ENCODE measurements around the gene RNF225.
"Not testable (repeated sequence)": the region's sequence is repeated elsewhere in the genome, so short reads cannot be mapped to it uniquely, and the experiment has no call there.

RNF225 gene

DNA sequence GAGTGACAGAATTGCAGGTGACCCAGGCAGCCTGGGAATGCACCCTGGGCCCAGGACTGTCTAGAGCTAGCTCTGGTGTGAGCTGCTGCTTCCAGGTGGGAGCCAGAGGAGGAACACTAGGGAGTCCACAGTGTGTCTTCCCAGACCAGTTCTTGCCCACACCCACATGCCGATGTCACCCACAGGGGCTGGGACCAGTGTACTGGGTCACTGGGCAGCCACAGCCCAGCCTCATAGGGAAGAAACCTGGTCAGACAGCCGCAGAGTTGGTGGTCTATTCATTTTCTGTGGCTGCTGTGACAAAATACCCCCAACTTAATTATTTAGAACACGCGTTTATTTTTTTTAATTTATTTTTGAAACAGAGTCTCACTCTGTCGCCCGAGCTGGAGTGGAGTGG is 3.1 kb downstream of the RNF225 start:
- TF ChIP-seq Cebpa-rat (IDR thresholded peaks at IDR 0.05) = no peak
- H3K4me1 ChIP-seq = peaks cover 19% of the 10 kb centered on the region
- no peak overlapping the region for H3K27ac ChIP-seq
- peaks cover 8% of the 10 kb centered on the region for H3K27me3 ChIP-seq
- H3K4me3 ChIP-seq = no peak overlapping the region
- H3K4me2 ChIP-seq = no peak overlapping the region
- peaks cover 33% of the 10 kb centered on the region for H3K36me3 ChIP-seq
- no peak overlapping the region for H3K9ac ChIP-seq
- no peaks in the 10 kb centered on the region for H3K9me3 ChIP-seq
- H4K20me1 ChIP-seq = peaks cover 26% of the 10 kb centered on the region

- H4K20me1 ChIP-seq = peaks cover 13% of the 10 kb centered on the region
- no peaks in the 10 kb centered on the region for H3K9me3 ChIP-seq
- peaks cover 19% of the 10 kb centered on the region for H3K36me3 ChIP-seq
- TF ChIP-seq Cebpa-rat (IDR thresholded peaks at IDR 0.05) = no peak
- no peak overlapping the region for H3K9ac ChIP-seq
- H3K4me1 ChIP-seq = peaks cover 19% of the 10 kb centered on the region
- no peak overlapping the region for H3K4me2 ChIP-seq
- H3K27ac ChIP-seq = no peak overlapping the region
- H3K27me3 ChIP-seq = peaks cover 8% of the 10 kb centered on the region
- no peak overlapping the region for H3K4me3 ChIP-seq
Measured at GRCh38 chr19:58399903-58400302, 4.4 kb downstream of the RNF225 start.

GRCh38 chr19:58400316-58400915 is 5.0 kb downstream of the RNF225 start:
- Histone ChIP-seq H3K4me3 (peak overlapping the region; percentile 44), H3K9me3 (no peaks in the 10 kb centered on the region), H3K9ac (no peak overlapping the region), H3K36me3 (peaks cover 14% of the 10 kb centered on the region), H3K27ac (0 out of 2 replicates have a peak overlapping the region, but pooled peaks have one; percentile 46), H3K4me1 (peaks cover 19% of the 10 kb centered on the region), H3K4me2 (peak overlapping the region; percentile 86), H3K27me3 (peaks cover 8% of the 10 kb centered on the region), H4K20me1 (peaks cover 8% of the 10 kb centered on the region)
- TF ChIP-seq Cebpa-rat (IDR thresholded peaks at IDR 0.05) = no peak

GRCh38 chr19:58400916-58401839 is 5.7 kb downstream of the RNF225 start:
- Histone ChIP-seq H3K4me2 (peak overlapping the region; percentile 86), H3K27ac (peak overlapping the region; percentile 53), H3K4me3 (peak overlapping the region; percentile 77), H3K4me1 (peaks cover 19% of the 10 kb centered on the region), H3K9ac (peak overlapping the region; percentile 78), H4K20me1 (0 out of 2 replicates have a peak, but pooled peaks cover under 1% of the 10 kb centered on the region), H3K27me3 (peaks cover 1% of the 10 kb centered on the region; the same call in 1 of the 2 replicates), H3K9me3 (no peaks in the 10 kb centered on the region), H3K36me3 (peaks cover 6% of the 10 kb centered on the region; the same call in 1 of the 2 replicates)
- no peak for TF ChIP-seq Cebpa-rat (IDR thresholded peaks at IDR 0.05)

GRCh38 chr19:58401840-58402421 is 6.5 kb downstream of the RNF225 start:
- H3K9me3 ChIP-seq = no peaks in the 10 kb centered on the region
- H3K9ac ChIP-seq = peak overlapping the region; percentile 78
- H3K4me1 ChIP-seq = peaks cover 25% of the 10 kb centered on the region
- no peaks in the 10 kb centered on the region for H4K20me1 ChIP-seq
- H3K27me3 ChIP-seq = no peaks in the 10 kb centered on the region
- H3K27ac ChIP-seq = peak overlapping the region; percentile 53
- H3K4me2 ChIP-seq = peak overlapping the region; percentile 81
- peak overlapping the region; percentile 77 for H3K4me3 ChIP-seq
- H3K36me3 ChIP-seq = 0 out of 2 replicates have a peak, but pooled peaks cover 3% of the 10 kb centered on the region
- no peak for TF ChIP-seq Cebpa-rat (IDR thresholded peaks at IDR 0.05)

DNA sequence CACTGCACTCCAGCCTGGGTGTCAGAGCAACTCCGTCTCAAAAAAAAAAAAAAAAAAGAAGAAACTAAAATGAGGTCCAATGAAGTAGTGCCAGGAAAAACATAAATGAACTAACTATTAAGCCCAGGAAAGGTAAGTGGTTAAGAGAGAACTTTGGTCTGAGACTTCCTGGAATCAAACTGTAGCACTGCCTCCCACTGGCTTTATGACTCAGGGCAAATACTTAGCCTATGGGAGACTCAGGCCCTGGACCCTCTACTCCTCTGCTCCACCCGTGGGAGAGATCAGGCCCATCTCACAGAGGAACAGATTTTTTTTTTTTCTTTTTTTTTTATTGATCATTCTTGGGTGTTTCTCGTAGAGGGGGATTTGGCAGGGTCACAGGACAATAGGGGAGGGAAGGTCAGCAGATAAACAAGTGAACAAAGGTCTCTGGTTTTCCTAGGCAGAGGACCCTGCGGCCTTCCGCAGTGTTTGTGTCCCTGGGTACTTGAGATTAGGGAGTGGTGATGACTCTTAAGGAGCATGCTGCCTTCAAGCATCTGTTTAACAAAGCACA is 8.5 kb downstream of the RNF225 start:
- H4K20me1 ChIP-seq, H3K9ac ChIP-seq, H3K4me3 ChIP-seq, H3K27me3 ChIP-seq, H3K9me3 ChIP-seq, H3K36me3 ChIP-seq, H3K27ac ChIP-seq, H3K4me2 ChIP-seq: not testable (repeated sequence)
- peaks cover 34% of the 10 kb centered on the region for H3K4me1 ChIP-seq

DNA sequence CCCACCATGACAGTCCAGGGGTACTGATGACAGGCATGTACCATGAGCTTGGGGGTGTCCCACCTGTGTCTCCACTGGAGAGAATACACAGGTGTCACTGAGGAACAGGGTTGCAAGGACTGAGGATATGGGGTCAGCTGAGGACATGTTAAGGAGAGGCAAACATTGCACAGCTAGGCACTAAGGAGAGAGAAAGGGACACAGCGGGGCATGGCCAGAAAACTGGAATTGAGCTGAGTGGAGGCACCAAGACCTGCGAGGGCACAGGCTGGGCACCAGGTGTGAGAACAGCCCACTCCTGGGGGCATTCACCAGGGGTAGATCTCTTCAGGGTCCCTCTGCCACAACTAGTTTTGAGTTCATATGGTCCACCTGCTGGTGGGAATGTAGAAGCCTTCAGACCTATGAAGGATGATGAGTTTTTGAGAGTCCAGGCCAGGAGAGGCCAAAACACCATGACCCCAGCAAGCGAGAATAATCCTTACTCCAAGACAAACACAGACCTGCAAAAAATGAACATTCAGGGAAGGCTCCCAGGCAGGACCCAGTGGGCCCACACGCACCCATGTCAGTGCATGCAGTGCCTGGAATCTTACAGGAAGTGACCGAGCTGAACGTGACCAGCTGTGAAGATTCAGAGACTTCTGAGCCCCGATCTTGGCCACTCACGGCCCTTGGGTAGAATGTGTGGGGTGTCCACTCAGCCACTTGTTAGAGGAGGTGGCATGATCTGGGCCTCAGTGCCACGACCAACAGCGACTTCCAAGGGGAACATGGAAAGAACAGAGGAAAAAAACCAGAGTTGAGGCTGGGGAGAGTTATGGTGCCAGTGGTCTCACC is 11.6 kb downstream of the RNF225 start:
- Histone ChIP-seq H3K27me3 (no peaks in the 10 kb centered on the region), H3K4me3 (peak overlapping the region; percentile 94), H3K36me3 (no peaks in the 10 kb centered on the region), H3K4me2 (peak overlapping the region; percentile 95), H3K4me1 (peaks cover 33% of the 10 kb centered on the region), H4K20me1 (peaks cover 9% of the 10 kb centered on the region; the same call in 1 of the 2 replicates), H3K9ac (peak overlapping the region; percentile 86), H3K27ac (peak overlapping the region; percentile 84), H3K9me3 (no peaks in the 10 kb centered on the region)
- TF ChIP-seq Cebpa-rat (IDR thresholded peaks at IDR 0.05) = no peak

DNA sequence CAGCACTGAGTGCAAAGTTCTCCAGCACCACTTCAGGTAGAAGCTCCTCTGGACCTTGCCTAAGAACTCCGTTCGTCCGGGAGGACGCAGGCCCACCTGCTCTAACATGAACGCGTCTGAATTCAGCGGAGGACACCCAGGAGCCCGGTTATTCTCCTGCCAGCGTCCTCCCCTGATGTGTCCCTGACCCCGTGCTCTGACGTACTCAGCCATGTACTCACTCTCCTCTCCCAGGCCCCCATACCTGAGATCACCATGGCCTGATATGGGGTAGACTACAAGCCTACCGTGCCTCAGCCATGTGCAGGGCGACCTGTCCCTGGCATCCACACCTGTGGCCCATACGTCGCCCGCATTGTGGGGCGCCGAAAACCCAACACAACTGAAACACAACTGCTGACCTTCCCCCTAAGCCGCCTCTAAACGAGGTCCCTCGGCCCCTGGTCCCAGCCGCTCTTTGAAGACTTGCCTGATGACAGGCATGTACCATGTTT is 12.2 kb downstream of the RNF225 start:
- no peak for TF ChIP-seq Cebpa-rat (IDR thresholded peaks at IDR 0.05)
- peaks cover 9% of the 10 kb centered on the region; the same call in 1 of the 2 replicates for H4K20me1 ChIP-seq
- H3K4me2 ChIP-seq = peak overlapping the region; percentile 95
- peaks cover 27% of the 10 kb centered on the region for H3K4me1 ChIP-seq
- H3K4me3 ChIP-seq = peak overlapping the region; percentile 94
- no peaks in the 10 kb centered on the region for H3K9me3 ChIP-seq
- H3K27ac ChIP-seq = peak overlapping the region; percentile 84
- peak overlapping the region; percentile 86 for H3K9ac ChIP-seq
- H3K27me3 ChIP-seq = no peaks in the 10 kb centered on the region
- 0 out of 2 replicates have a peak, but pooled peaks cover 4% of the 10 kb centered on the region for H3K36me3 ChIP-seq

Measured in BLaER1 (cell line).